Endothelial cell of umbilical vein (primary cell): ENCODE data around the gene SEBOX.

Experiments used
- CTCF ChIP-seq, 2 donors: IDR thresholded peaks; 1 replicate in 1 of 2; 2 replicates in 1 of 2; pipeline ENCODE4 v1.5.1; 2011; ENCODE audit warnings: low read length in 2 of 2, mild to moderate bottlenecking in 2 of 2, moderate library complexity in 2 of 2, control low read depth in 1 of 2, inconsistent platforms in 1 of 2, low read depth in 1 of 2; ENCODE audit not compliant: insufficient read depth in 1 of 2; ENCODE audit errors: extremely low read depth in 1 of 2
- EZH2 ChIP-seq: IDR thresholded peaks from 2 replicates; pipeline ENCODE4 v1.6.1; 2012; ENCODE audit warnings: borderline replicate concordance, low read depth, mild to moderate bottlenecking, moderate library complexity, low read length, inconsistent platforms; ENCODE audit not compliant: severe bottlenecking
- GATA2 ChIP-seq: IDR thresholded peaks from 2 replicates; pipeline ENCODE4 v1.7.0; 2011; ENCODE audit warnings: low read depth, mild to moderate bottlenecking, moderate library complexity, mixed read lengths, low read length; ENCODE audit not compliant: insufficient read length, insufficient read depth
- POLR2A ChIP-seq: IDR thresholded peaks from 2 replicates; pipeline ENCODE4 v1.6.1; 2012; ENCODE audit warnings: low read depth, mild to moderate bottlenecking, control low read depth, low read length
- TF ChIP-seq, protein P1 (sequence below): IDR thresholded peaks from 2 replicates; pipeline ENCODE4 v1.6.1; 2011; ENCODE audit not compliant: insufficient read depth, insufficient read length

DNA sequence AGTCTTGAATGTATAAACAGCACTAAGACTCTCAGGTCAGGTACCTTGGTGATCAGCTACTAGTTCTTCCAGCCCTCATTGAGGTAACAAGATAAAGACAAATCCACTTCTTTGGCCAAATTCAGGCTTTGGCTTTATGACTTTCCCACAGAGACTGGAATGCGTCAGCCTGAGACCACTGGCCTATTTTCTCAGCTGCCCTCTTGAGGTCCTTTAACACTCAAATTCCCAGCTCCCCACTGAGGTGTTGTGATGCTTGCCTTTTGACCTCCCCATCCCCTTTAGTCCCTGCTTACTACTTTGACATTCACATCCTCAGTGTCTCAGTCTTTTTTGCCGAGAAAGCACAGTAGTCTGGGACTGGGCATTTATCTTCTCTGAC lies 18.8 kb downstream of the SEBOX start:
- TF ChIP-seq CTCF (IDR thresholded peaks at IDR 0.05; ENCODE audit: extremely low read depth in 1 of 2, insufficient read depth in 1 of 2, low read depth in 1 of 2, low read length in 2 of 2) (no peak), POLR2A (no peak), EZH2 (no peak), GATA2 (no peak)
- TF ChIP-seq, protein P1, sequence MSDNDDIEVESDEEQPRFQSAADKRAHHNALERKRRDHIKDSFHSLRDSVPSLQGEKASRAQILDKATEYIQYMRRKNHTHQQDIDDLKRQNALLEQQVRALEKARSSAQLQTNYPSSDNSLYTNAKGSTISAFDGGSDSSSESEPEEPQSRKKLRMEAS, result no peak
